ENCODE results near the gene DDAH2.

DDAH2 gene

DNA sequence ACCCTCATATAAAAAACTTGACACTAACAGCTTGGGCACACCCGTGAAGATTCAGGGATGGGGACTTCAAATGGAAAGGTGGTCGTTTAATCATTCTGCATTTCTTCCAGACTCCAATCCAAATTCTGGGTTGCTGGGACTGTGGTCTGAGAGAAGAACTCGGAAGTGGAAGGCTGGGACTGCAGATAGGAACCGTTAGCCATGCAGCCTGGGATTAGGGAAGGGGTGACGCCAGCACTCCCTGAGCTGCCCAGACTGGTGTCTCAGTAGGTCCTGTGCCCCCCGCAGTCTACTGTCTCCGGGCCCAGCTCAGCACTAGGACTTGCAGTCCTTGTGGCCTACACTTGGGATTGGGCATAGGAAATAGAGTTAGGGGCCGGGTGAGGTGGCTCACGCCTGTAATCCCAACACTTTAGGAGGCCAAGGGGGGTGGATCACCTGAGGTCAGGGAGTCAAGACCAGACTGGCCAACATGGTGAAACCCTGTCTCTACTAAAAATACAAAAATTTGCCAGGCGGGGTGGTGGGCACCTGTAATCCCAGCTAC is 7.7 kb upstream of the DDAH2 start:
- TF ChIP-seq POLR2A (IDR thresholded peaks at IDR 0.05; ENCODE audit: extremely low read depth, insufficient read length) (no peak), MYC (IDR thresholded peaks at IDR 0.05; ENCODE audit: low read depth, low read length) (no peak), MAX (IDR thresholded peaks at IDR 0.05; ENCODE audit: low read depth, low read length) (no peak)
- TF ChIP-seq, protein P1, sequence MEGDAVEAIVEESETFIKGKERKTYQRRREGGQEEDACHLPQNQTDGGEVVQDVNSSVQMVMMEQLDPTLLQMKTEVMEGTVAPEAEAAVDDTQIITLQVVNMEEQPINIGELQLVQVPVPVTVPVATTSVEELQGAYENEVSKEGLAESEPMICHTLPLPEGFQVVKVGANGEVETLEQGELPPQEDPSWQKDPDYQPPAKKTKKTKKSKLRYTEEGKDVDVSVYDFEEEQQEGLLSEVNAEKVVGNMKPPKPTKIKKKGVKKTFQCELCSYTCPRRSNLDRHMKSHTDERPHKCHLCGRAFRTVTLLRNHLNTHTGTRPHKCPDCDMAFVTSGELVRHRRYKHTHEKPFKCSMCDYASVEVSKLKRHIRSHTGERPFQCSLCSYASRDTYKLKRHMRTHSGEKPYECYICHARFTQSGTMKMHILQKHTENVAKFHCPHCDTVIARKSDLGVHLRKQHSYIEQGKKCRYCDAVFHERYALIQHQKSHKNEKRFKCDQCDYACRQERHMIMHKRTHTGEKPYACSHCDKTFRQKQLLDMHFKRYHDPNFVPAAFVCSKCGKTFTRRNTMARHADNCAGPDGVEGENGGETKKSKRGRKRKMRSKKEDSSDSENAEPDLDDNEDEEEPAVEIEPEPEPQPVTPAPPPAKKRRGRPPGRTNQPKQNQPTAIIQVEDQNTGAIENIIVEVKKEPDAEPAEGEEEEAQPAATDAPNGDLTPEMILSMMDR (IDR thresholded peaks at IDR 0.05; ENCODE audit: low read depth, low read length) = no peak
- peak; percentile 53 for DNase-seq (ENCODE audit: low read depth)
- H3K4me3 ChIP-seq (ENCODE audit: low read depth, low read length) = peak overlapping the region; percentile 100

- peak; percentile 57 for TF ChIP-seq MYC (IDR thresholded peaks at IDR 0.05; ENCODE audit: low read depth, low read length)
- peak; percentile 20; the same call in 1 of the 2 replicates for TF ChIP-seq MAX (IDR thresholded peaks at IDR 0.05; ENCODE audit: low read depth, low read length)
- TF ChIP-seq, protein P1 (IDR thresholded peaks at IDR 0.05; ENCODE audit: low read depth, low read length) = no peak
- peak; percentile 87 for TF ChIP-seq POLR2A (IDR thresholded peaks at IDR 0.05; ENCODE audit: extremely low read depth, insufficient read length)
- peak within 1 kb of the TSS; percentile 100 for H3K4me3 ChIP-seq (ENCODE audit: low read depth, low read length)
- peak; percentile 99 for DNase-seq (ENCODE audit: low read depth)
These were observed 7.1 kb upstream of the DDAH2 start, which contains the start of gene CLIC1 for GRCh38 chr6:31736021-31736767. TSS of gene CLIC1 (minus strand) at chr6:31736530. CDS start at chr6:31736300, 230 bp downstream.

DNA sequence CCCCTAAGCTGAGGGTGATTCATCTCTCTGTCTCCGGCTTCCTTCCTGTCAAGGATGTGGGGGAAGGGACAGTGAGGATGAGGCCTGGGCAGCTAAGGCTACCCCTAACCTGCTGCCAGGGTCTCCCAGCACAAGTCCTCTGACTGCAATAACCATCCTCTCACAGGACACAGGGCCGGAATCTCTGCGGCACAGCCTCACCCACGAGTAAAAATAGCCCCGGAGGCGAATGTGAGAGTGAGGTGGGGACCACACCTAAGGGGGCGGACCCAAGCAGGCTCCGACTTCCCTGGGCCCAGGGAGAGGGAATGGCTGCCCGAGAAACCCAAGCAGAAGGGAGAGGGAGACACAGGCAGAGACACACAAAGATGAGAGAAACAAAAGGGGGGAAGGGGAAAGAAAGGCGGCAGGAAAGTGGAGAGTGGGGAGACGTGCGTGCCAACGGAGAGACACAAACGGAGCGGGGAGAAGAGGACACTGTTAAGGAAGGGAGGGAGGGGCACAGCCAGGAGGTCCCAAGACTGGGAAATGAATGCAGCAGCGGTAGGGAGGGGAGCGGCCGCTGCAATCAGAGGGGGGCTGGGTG is 5.8 kb upstream of the DDAH2 start:
- DNase-seq (ENCODE audit: low read depth) = peak; percentile 95
- peak overlapping the region; percentile 100 for H3K4me3 ChIP-seq (ENCODE audit: low read depth, low read length)
- TF ChIP-seq POLR2A (IDR thresholded peaks at IDR 0.05; ENCODE audit: extremely low read depth, insufficient read length) = peak; percentile 59
- TF ChIP-seq MYC (IDR thresholded peaks at IDR 0.05; ENCODE audit: low read depth, low read length) = peak; percentile 85
- TF ChIP-seq, protein P1 (IDR thresholded peaks at IDR 0.05; ENCODE audit: low read depth, low read length) = no peak
- peak; percentile 71 for TF ChIP-seq MAX (IDR thresholded peaks at IDR 0.05; ENCODE audit: low read depth, low read length)

DNA sequence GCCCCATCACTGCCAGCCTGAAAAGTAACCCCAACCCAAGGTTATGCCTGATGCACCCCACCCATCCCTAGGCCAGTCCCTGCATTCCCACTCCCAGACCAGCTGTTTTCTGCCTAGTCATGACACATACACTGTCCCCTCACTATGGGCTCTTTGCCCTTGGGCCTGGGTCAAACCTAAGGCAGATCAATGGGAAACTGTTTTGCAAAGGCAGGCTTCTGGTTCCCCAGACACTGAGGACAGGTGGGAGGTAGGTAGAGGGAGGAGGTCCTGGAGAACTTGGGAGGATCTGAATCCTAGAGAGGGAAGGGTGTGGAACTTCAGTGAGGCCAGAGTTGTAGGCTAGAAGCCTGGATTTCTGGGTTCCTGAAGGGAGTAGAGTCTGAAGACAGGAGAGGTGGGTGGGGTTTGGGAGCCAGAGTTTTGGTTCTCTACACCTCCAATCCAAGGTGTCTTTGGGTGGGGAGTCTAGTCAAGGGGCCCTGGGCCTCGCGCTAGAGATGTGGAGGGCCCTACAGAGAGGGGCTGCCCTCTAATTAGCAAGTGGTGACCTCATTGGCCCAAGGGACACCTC is 5.2 kb upstream of the DDAH2 start:
- peak overlapping the region; percentile 100 for H3K4me3 ChIP-seq (ENCODE audit: low read depth, low read length)
- DNase-seq (ENCODE audit: low read depth) = no peak
- TF ChIP-seq POLR2A (IDR thresholded peaks at IDR 0.05; ENCODE audit: extremely low read depth, insufficient read length) (no peak), MYC (IDR thresholded peaks at IDR 0.05; ENCODE audit: low read depth, low read length) (no peak), MAX (IDR thresholded peaks at IDR 0.05; ENCODE audit: low read depth, low read length) (no peak)
- TF ChIP-seq, protein P1 (IDR thresholded peaks at IDR 0.05; ENCODE audit: low read depth, low read length) = no peak

DNA sequence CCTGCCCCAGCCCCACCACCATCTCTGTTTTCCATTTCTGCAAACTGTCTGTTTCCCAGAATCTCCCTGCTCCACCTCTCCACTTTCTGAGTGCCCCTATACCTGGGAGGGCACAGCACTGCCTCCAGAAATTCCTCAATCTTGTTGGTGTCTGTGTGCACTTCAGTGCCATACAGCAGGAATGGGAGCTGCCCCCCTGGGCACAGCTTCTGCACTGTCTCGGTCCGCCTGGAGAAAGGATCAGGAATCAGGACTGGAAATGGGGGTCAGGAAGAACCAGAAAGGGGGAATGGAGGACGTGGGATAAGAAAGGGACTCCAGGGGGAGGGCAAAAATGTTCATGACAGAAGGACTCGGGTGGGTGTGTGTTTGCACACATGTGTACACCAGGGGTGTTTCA is 4.6 kb upstream of the DDAH2 start:
- H3K4me3 ChIP-seq (ENCODE audit: low read depth, low read length) = peak overlapping the region; percentile 100
- TF ChIP-seq POLR2A (IDR thresholded peaks at IDR 0.05; ENCODE audit: extremely low read depth, insufficient read length) = no peak
- no peak for TF ChIP-seq MAX (IDR thresholded peaks at IDR 0.05; ENCODE audit: low read depth, low read length)
- no peak for TF ChIP-seq MYC (IDR thresholded peaks at IDR 0.05; ENCODE audit: low read depth, low read length)
- TF ChIP-seq, protein P1 (IDR thresholded peaks at IDR 0.05; ENCODE audit: low read depth, low read length) = no peak
- DNase-seq (ENCODE audit: low read depth) = no peak
